GM18909 (cell line): Measurements from ENCODE around the gene SEH1L.
"Not testable (repeated sequence)": the region's sequence is repeated elsewhere in the genome, so short reads cannot be mapped to it uniquely, and the experiment has no call there.

Experiments
- ATAC-seq: cut with Tn5 transposase; IDR thresholded peaks from one replicate; pipeline ENCODE4 v1.9.1; 2021; ENCODE audit warnings: mild to moderate bottlenecking; ENCODE audit not compliant: unreplicated experiment, poor library complexity

SEH1L gene, protein sequence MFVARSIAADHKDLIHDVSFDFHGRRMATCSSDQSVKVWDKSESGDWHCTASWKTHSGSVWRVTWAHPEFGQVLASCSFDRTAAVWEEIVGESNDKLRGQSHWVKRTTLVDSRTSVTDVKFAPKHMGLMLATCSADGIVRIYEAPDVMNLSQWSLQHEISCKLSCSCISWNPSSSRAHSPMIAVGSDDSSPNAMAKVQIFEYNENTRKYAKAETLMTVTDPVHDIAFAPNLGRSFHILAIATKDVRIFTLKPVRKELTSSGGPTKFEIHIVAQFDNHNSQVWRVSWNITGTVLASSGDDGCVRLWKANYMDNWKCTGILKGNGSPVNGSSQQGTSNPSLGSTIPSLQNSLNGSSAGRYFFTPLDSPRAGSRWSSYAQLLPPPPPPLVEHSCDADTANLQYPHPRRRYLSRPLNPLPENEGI

DNA sequence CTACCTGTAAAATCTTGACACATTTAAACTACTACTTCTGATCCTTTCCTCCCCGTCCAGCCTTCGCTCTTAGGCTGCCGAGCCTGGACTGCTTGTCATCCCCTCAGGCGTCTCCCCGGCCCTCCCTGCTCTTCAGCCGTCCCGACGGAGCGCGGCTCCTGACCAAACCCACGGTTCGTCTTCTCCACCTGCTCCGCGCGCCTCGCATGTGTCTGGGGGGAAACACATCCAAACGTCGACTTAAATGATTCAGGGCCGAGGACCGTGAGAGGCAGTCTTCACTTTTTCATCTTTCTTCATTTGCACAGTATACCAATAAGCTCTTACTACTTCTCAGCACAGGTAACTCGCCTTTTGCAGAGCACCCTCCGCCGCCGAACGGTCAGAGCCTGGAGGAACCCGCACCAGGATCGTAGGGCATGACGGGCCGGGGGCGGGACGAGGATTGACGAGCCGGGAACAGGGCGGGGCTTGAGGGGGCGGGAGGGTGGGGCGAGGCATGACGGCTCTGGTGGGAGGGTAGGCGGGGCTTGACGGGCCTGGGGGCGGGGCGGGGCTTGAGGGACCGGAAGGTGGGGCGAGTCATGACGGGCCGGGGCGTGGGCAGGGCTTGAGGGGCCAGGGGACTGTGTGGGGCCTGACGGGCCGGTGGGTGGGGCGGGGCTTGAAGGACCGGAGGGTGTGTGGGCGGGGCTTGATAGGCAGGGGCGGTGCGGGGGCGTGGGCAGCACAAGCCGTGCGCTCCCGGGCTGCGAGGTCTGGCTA lies at the start of gene SEH1L:
TSS of gene SEH1L (plus strand) at position 727 of the 765 bp plus-strand sequence. CDS start 111 bp downstream, outside the sequence.
- ATAC-seq, result peak; percentile 75

DNA sequence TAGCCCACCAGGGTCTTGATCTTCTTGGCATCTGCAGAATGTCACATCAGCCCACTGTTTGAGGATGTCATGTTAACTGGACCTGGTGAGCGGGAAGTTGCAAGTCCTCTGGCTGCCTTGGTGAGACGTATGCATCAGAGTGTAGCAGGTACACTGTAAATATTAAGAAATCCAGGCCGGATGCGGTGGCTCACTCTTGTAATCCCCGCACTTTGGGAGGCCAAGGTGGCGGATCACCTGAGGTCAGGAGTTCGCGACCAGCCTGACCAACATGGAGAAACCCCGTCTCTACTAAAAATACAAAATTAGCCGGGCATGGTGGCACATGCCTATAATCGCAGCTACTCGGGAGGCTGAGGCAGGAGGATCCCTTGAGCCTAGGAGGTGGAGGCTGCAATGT lies 46.6 kb upstream of the SEH1L start:
- not testable (repeated sequence) for ATAC-seq

DNA sequence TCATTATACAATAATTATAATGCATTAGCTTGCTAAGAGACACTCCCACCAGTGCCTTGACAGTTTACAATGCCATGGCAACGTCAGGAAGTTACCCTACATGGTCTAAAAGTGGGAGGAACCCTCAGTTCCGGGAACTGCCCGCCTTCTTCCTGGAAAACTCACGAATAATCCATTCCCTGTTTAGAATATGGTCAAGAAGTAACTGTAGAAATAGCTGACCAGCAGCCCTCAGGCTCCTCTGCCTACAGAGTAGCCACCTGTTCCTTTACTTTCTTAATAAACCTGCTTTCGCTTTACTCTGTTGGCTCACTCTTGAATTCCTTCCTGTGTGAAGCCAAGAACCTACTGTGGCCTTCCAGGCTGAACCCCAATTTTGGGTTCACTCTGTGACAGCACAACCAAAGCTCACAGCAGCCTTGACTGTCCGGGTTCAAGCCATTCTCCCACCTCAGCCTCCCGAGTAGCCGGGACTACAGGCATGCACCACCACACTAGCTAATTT lies 43.7 kb upstream of the SEH1L start:
- ATAC-seq, result no peak

GRCh38 chr18:12906119-12906518 lies 41.7 kb upstream of the SEH1L start:
- ATAC-seq, result no peak

DNA sequence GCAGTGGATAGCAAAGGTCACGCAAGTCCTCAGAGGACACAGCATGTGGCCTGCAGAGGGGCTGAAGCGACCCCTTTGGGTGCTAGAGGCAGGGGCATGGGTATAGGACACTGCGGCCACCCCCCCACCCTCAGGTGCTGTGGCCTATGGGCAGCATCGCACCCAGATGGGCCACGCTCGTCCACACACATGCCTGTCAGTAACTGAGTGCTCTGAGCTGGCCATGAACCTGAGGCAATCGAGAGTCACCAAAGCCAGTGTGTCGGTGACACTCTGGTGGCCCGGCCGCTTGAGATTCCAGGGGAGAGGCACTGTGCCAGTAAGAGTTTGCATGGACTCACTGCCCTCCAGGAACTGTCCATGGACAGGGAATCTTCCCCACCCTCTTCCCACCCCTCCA lies 41.0 kb upstream of the SEH1L start:
- ATAC-seq, result no peak

GRCh38 chr18:12907258-12907925 lies 40.4 kb upstream of the SEH1L start:
- no peak for ATAC-seq

DNA sequence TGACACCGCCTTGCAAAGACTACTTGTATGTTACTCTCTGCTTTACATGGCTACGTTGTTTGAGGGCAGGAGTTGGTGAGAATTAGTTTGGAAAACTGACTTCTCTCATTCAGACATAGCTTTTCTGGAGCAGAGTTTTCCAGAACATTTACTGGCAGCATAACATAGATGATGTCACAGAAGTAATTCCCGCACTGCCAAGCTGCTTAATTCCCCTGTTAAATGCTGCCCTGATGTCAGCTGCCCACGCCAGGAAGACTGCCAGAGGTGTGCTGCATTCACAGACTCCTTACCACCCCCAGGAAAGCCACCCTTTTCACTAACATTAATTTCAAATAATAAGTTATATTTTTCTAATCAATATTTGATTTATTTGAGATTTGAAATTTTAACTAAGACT lies 39.1 kb upstream of the SEH1L start:
- no peak for ATAC-seq

- ATAC-seq, result peak; percentile 60
Measured at GRCh38 chr18:12911025-12911928, 36.5 kb upstream of the SEH1L start.

DNA sequence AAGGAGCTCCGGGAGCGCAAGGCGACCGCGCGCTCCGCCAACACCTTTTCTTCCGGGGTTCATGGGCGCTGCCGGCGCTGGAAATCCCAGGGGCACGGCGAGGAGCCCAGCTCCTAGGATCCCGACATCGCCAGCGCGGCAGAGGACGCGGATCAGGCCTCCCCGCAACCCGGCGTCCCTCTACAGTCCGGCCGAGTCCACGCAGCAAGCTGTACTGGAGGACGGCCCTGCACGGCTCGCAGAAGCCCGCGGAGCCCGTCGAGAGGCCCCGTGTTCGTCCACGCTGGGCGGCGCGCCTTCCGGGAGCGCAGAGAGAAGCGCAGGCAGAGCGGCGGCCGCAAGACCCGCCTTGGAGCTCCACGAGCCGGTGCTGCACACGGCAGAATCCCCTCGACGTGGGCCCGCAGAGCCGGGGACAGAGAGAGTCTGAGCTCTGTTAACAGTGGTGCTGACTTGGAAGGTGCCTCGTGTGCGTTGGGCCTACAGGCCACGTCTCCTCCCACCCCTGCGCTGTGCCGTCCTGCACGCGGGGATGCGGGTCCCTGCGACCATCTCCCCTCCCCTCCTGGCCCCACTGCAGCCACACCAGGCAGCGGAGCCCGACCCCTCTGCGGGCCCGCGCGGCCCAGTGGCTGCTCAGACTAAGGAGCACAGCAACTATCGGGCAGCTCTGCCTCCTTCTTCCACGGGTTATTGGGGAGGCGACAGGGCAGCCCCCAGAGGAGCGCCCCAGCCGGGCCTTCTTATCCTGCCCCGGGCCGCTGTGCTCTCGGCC lies 35.7 kb upstream of the SEH1L start:
- ATAC-seq, result no peak

- ATAC-seq, result peak; percentile 65
Measured at GRCh38 chr18:12921178-12921577, 26.6 kb upstream of the SEH1L start.

- no peak for ATAC-seq
Measured at GRCh38 chr18:12922266-12922665, 25.5 kb upstream of the SEH1L start.

DNA sequence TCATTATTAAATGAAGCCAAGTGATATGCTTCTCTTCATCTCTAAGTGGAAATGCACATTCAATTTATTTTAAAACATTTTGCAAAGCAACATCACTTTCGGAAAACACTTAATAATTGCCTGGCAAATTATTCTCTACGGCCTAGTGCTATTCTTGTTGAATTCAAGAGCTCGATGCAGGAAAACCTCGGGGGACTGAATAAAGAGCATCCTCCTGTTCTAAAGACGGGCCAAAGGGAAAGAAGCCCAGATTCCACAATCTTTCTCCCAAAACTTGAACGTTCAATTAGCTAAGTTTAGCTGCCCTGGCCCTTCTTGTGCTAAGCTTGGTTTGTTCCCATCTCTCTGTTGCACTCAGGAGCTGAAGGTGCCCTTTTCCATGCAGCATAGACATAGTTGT lies 23.2 kb upstream of the SEH1L start:
- no peak for ATAC-seq

DNA sequence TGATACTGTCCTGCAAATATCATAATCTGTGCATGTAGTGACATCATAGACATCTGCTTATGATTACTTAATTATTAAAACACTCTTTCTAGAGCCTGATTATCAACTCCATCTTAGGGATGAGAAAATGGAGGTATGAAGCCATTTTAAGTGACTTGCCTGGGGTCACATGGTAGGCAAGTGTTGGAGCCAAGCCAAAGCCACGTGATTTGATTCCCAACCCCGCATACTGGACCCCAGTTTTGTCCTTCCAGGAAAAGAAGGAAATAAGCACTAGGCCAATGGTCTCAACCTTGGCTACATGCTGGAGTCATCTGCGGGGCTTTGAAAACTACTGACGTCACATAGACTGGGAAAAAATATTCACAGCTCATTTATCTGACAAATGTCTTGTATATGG lies 19.6 kb upstream of the SEH1L start:
- no peak for ATAC-seq

DNA sequence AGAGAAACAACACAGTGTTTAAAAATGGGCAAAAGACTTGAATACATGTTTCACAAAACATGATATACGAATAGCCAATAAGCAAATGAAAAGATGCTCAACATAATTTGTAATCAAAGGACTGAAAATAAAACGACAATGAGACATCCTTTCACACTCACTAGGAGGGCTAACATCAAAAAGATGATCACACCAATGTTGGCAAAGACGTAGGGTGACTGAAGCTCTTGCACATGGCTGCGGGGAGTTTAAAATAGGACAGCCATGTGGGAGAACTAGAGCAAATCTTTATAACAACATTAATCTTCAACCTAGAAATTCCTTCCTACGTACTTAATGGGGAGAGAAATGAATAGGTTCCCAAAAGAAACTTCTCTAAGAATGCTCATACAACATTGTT lies 19.2 kb upstream of the SEH1L start:
- no peak for ATAC-seq

DNA sequence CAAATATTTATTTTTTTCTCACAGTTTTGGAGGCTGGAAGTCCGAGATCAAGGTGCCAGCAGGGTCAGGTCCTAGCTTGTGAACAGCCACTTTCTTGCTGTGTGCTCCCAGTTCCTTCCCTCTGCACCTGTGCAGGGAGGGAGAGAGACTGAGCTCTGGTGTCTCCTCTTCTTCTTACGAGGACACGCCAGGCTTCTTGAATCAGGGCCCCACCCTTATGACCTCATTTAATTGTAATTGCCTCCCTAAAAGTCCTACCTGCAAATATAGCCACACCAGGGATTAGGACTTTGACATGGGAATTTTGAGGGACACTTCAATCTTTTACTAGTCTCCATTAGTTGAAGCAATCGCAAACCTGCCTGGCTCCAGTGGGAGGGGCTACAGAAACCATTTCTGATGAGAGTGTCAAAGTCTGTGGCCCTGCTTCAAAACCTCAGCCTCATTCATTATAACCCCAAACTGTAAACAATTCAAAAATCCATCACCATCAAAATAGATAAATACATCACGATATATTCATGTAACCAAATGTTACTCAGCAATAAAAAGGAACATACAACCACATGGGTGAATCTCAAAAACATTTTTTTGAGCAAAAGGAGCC lies 18.2 kb upstream of the SEH1L start:
- ATAC-seq, result no peak

DNA sequence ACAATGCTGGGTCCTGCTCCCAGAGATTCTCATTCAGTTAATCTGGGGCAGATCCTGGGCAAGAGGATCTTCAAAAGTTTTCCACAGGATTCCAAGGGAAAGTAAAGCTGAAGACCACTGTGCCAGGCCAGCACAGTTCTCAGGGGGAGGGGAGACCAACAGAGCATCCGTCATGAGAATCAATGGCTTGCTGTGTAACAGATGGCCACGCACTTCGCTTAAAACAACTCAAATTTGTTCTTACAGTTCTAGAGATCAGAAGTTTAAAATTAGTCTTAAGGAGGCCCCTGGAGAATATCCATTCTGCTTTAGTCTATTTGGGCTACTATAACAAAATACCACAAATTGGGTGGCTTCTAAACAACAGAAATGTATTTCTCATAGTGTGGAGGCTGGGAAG lies 17.4 kb upstream of the SEH1L start:
- ATAC-seq, result no peak

DNA sequence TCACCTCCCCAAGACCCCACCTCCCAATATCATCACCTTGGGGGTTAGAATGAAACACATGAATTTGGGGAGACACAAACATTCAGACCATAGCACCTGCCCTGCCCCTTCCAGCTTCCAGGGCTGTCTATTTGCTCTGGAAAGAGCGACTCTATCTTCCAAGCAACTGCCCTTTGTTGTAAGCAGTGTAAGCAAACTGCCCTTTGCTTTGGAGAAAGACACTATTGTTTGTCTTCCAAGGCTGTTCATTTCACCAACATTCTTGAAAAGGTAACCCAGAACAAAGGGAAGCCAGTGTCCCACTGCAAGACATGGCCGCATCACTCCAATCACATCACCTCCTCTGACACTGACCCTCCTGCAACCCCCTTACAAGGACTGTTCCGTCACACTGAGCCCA lies 16.9 kb upstream of the SEH1L start:
- no peak for ATAC-seq

GRCh38 chr18:12933327-12933726 lies 14.5 kb upstream of the SEH1L start:
- no peak for ATAC-seq
